GM04503 (cell line): ENCODE measurements around the gene LIPC.

Experiments used
- DNase-seq: peaks from one replicate; pipeline ENCODE4 v3.0.0-alpha.2; 2012; ENCODE audit warnings: low read depth

The LIPC gene

DNA sequence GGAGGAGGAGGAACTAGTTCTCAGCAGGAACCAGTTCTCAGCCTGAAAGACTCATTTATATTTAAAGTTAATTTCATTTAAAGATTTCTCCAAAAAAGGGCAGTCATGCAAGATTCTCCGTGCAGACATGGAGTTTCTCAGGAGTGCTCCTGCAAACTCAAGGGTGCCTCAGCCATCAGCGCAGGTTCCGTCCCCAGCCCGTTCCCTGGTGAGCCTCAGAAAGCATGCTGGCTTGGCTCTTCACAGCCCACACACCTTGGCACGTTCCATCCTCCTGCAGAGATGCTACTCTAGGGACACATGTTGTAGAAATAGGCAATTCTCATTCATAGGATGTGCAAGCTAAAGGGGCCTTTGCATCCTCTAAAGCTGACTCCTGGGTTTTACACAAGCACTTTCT is 123.0 kb downstream of the LIPC start:
- DNase-seq = no peak

DNA sequence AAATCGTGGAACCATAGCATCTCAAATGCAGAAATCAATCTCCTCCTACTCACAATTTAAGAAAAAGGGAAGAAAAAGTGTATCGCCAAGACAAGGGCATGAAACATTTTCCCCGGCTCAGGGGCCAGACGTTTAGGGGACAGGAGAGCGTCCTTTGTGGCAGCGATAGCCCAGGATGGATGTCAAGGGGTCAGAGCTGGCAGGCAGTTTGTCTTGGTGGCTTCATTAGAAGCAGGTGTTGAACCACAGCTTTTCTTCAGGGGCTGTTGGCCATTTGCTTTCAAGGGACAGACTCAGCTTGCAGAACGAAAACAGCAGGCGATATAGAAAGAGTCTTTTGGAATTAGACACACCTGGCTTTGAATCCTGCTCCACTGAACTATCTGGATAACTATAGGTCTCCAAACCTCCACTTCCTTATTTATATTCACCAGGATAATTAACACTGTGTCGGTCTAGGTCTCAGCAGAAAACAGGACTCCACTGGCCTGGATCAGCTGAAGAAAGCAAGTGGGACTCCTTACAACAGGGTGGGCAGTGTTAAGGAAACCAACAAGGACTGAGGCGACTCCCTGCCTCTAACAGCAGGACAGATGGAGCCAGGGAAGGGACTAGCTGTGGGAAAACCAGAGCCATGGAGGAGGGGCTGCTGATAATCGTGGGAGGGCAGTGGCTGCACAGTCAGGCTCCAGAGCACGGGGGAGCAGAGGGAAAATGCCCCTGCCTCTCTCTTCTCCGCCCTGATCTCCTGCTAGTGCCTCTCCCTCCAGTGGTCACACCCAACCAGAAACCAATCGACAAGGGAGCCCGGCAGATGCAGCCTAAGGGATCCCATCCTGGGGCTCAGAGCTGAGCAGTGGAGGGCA is 123.6 kb downstream of the LIPC start:
- no peak for DNase-seq

DNA sequence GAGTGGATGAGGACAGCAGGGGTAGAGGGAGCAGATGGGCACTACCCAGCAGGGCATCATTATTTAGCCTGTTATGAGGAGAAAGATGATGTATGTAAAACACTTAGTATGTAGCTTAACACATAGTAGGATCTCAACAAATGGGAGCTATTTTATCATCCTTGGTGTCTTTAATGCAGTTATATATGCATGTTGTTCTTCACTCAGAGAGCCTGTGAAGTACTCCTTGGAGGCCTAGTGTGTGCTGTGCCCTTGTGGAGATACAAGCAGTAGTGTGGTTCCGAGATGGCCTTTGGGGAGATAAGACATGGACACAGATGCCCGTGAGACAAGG is 124.2 kb downstream of the LIPC start:
- DNase-seq = no peak

DNA sequence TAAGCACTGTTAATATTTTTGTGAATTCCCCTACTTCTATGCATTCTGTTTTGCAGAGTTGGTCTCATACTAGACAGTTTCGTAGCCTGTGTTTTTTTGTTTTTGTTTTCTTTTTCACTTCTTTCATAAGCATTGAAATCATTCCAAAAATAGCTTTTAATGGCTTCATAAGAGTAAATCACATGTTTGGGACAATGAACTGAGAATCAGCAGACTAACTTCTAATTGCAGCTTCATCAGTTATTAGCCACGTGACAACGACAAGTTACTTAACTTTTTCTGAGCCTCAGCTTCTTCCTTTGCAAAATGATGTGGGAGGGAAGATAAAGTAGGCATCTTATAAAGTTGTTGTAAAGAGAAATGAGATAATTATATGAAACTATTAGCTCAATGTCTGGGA is 124.8 kb downstream of the LIPC start:
- DNase-seq = no peak

DNA sequence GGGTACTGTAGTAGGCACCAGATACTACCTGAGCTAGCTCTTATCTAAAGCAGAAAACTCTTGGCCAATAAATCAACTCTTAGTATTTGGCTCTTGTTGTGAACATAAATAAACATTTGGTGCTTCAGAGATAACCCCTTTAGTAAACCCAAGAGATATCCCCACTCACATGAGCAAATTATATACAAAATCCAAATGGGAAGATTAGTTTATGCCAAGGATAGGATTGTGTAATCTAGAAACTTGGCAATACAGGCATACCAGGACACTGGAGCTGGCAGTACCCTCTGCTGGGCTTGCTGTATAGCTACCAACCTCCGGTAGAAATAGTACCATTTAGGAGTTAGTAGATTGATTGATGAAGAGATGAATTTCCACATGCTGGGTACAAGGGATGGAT is 127.0 kb downstream of the LIPC start:
- DNase-seq = no peak

DNA sequence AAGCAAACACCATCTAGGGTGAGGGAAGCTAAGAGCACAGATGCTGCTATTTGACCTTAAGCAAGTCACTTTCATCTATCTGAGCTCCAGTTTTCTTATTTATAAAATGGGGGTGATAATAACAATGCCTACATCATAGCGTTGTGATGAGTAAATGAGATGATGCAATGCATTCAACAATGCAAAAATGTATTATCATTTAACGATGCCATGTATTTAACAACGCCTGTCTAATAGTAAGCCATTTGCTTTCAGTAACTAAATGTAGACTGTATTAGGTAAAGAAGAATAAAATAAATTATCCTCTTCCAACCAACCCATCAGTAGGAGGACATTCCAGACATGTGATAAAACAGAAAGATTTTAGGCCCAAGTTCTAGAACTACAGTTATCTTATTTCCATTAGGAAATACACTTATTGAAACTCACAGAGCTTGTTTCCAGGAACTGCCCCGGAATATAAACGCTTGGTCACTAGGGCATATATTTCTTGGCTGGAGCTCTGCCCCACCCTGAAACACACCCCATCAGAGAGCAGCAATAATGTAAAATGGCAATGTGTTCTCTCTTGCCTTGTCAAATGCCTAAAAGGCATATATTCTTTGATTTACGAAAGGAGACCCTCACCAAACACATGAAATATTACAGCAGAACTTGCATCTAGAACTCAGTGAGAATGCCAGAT is 128.3 kb downstream of the LIPC start:
- DNase-seq = no peak

DNA sequence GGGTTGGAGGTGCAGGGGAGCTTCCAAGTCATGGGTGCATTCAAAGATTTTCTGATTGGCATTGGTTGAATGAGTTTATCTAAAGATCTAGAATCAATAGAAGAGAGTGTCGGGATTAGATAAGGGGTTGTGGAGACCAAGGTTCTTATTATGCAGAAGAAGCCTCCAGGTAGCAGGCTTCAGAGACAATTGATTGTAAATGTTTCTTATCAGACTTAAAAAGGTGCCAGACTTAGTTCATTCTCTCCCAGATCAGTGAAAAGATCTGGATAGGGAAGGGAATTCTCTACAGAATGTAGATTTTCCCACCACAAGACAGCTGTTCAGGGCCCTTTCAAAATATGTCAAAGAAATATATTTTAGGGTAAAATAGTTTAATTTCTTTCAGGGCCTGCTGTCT is 129.5 kb downstream of the LIPC start:
- no peak for DNase-seq

DNA sequence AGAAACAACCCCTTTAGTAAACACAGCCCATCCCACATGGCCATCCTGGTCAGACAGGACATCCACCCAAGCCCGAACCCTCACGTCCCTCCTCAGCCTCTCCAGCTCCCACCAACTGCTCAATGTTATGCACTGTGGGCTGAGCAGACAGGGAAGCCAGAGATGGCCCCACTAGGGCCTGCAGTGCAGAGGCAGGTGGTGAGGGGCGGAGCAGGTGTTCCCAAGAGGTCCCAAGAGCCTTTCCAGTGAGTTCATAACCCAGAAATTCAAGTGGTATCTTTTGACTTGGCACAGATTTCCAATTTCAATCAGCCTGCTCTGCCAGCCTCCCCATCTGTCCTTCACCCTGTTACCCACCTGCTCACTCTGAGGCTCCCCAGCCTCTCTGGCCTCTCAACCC is 130.3 kb downstream of the LIPC start:
- no peak for DNase-seq

DNA sequence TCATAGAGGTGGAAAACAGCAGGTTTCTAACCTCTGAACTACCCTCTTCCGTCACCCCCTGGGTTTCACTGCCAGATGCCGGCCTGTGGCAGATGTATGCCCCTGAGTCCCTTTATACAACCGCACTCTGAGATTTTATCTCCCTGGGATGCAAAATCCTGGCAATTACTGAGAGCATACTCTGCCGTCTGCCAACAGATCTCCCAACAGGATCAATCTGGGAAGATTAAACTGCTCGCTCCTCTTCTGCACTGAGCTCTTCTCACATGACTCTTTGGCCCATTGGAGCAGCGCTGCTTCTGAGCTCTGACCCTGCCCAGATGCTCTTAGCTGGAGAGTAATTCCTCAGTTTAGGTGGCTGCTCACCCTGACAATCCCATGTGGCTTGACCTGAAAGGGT is 133.2 kb downstream of the LIPC start:
- no peak for DNase-seq

DNA sequence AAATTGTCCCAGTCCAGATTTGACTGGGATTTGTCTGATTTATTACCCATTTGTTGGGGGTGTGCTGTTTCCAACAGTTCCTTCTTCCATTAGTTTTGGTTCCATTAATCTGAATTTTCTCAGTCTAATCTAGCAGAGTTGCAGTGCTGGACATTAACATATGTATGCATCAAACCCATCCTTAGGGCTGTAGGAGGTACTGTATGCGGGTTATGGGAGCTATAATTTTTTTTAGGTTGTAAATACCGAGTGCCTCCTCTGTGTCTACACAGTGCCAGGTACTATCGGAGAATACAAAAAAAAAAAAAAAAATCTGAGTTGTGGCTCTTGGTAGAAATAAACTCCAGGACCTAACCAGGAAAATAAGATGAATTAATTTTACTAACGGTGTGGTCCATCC is 133.8 kb downstream of the LIPC start:
- DNase-seq = no peak

DNA sequence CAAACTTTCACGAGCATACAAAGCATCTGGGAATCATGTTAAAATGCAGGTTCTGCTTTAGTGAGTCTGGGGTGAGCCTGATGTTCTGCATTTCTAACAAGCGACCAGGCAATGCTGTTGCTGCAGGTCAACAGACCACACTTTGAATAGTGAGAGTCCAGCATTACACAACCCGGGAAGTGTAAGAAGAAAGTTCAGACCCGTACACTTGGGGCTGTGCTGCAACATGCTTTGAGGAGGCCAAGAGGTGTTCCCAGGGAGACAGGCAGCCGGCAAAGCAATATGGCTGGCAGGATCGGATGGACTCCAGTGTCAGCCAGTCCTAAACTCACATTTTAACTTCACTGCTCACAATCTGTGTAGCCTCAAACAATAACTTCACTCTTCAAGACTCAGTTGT is 134.2 kb downstream of the LIPC start:
- no peak for DNase-seq

DNA sequence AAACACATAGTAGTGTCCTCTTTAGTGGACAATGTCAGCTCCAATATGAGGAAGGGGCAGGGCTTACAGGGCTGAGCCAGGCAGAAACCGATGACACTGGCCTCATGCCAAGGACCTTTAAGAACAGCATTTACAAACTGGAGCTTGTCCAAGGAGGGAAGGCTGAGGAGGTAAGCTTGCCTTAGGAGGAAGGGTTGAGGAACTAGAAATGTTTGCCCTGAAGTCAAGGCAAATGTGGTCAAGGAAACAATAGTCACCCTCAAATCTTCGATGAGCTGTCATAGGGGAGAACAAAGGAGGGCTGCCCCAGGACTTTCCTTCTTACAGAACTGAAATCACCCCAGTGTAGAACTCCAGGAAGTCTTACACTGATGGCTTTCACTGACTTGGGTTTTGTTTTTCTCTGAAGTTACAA is 136.4 kb downstream of the LIPC start:
- no peak for DNase-seq

DNA sequence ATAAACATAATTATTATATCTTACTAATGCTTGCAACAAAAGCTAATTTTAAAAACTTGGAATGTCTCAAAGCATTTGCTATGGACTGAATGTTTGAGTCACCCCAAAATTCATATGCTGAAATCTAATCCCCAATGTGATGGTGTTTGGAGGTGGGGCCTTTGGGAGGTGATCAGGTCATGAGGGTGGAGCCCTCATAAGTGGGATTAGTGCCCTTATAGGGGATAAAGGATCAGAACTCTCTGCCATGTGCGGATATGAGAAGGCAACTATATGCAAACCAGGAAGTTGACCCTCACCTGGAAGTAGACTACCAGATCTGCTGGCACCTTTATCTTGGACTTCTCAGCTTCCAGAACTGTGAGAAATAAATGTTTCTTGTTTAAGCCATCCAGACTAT is 137.7 kb downstream of the LIPC start:
- DNase-seq = no peak

DNA sequence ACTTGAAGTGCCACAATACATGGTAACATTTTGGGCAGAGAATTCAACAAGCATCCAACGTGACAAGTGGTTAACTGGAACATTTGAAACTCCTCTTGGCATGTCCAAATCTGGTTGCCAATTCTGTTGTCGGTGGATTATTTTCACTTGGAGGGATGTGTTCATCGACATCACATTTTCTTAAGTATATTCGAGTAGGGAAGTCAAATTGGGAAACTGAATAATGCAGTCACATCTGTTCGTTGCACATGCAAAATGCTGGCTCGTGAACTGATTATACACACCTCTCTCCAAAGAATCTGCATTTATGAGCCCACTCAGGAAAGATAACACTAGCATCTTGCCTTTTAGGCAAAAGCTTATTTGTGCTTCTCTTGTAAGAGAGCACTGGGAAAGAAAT is 139.7 kb downstream of the LIPC start:
- DNase-seq = no peak

DNA sequence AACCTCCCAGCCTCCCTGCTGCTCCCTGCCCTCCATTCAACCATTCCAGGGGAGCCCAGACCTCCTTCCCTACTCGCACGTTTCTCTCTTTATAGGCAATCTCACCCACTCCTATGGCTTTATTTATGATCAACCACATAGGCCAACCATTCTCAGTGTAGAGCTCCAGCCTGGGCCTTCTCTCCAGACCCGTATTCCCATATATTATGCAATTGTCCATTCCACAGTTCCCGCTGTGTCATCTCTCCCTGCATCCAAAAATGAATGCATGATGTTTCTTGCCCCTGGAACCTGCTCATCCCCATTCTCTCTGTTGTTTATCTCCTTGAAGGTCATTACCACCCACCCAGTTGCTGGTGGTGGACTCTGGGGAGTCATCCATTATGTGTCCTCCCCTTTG is 140.7 kb downstream of the LIPC start:
- no peak for DNase-seq

DNA sequence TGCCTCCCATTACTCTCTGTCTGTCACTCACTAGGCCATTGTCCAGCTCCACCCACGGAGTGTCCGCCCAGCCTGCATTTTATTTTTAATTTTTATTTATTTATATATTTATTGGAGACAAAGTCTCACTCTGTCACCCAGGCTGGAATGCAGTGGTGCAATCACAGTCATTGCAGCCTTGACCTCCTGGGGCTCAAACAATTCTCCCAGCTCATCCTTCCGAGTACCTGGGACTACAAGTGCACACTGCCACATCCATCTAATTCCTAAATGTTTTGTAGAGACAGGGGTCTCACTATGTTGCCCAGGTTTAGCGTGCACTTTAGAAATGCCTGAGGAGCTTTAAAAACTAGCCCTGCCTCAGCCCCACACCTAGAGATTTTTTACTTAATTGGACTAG is 141.5 kb downstream of the LIPC start:
- no peak for DNase-seq

DNA sequence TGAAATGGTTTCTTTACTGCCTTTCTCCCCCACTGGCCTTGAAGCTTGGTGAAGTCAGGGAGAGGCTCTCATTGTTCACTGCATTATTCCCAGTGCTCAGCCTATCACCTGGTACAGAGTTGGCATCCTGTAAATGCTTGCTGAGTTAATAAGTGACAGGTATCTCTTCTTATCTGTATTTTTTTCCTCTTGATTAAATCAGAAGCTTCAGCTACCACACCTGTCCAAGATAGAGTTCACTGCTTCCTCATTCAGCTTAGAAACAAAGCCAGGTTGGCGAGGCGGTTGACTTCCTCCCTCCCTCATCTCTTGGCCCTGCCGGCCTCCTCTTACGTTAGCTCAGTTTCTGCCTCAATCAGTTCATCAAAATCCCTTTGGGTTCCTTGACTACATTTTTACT is 142.8 kb downstream of the LIPC start:
- DNase-seq = no peak

DNA sequence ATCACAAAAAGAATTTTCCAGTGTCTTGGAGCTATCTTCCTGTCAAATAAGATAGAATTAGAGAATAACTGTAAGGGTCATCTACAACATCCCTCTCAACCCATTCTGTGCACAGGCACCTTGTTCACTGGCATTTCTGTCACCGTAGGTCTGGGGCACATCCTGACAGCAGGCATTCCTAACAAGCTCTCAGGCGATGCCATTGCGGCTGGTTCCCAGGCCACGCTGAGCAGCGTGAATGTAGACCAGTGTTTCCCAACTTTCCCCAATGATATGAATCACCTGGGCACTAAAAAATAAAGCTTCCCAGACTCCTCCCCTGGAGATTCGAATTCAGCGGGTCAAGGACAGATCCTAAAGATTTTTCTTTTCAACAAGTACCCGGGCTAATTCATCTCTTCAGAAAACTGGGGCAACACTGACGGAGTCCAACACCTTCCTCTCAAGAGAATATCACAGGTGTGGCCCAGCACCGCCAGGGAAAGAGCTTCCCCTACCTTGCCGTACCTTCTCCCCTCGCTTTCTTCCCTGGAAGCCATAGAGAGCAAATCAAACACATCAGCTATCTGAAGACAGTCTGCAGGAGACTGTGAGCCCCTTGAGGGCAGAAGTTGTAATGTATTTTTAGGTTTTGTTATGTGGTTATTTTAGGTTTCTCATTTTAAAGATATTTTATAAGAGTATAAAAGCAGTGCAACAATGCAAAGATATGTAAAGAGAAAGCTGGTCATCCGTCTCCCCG is 143.4 kb downstream of the LIPC start:
- DNase-seq = no peak

DNA sequence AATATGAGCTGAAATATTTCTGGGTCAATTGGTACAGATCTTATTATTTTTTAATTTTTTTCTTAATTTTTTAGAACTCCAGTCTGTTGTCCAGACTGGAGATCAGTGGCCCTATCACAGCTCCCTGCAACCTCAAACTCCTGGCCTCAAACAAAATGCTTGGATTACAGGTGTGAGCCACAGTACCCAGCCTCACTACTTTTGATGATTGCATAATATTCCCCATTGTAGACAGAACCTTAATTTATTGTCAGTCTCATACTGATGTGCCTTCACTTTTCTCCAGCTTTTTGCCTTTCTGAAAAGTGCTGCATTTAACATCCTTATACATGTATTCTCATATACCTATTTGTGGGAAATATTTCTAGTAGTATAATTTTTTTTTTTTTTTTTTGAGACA is 144.9 kb downstream of the LIPC start:
- no peak for DNase-seq

DNA sequence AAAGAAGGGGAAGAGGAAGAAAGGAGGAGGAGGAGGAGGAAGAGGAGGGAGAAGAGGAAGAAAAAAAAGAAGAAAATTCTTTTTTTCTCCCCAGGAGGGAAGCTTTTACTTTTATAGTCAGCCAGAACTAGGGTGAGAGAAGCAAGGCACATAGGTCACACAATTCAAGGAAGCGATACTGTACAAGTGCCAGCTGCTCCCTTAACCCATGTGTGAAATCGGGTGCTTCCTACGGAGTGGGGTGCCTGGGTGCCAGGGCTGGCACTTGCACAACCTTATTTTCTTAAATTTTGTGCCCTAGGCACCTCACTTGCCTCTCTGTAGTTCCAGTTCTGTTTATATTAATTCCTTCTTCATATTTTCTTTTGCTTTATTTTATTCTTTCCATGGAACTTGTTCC is 150.4 kb downstream of the LIPC start:
- no peak for DNase-seq

DNA sequence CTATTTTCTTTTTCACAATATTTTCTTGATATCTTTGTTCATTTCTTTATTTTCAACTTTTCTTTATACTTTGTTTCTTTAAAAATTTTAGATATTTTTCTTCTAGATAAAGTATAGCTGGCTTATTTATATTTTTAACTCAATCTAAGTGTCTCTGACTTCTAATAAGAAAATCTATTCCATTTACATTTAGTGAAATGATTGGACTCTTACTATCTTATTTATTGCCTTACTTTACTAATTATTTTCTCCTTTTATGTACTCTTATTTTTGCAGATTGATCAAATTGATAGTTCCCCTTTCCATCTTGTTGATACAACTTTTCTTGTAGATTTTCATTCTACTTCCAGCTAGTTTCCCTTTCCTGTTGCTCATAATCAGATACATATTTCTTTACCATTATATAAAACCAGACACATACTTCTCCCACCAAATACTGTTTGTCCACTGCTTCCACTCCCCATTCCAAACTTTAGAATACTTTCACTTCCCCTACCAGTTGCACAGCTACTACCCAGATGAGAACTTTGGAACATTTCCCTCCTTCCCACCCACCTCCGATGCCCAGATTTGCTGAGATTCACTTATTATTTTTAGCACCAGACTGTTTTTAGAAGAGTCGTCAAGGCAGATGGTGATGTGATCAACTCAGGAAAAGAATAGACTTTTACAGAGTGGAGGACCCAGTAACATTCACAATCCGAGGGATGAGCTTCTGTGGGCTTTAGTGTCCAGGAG is 151.5 kb downstream of the LIPC start:
- no peak for DNase-seq

DNA sequence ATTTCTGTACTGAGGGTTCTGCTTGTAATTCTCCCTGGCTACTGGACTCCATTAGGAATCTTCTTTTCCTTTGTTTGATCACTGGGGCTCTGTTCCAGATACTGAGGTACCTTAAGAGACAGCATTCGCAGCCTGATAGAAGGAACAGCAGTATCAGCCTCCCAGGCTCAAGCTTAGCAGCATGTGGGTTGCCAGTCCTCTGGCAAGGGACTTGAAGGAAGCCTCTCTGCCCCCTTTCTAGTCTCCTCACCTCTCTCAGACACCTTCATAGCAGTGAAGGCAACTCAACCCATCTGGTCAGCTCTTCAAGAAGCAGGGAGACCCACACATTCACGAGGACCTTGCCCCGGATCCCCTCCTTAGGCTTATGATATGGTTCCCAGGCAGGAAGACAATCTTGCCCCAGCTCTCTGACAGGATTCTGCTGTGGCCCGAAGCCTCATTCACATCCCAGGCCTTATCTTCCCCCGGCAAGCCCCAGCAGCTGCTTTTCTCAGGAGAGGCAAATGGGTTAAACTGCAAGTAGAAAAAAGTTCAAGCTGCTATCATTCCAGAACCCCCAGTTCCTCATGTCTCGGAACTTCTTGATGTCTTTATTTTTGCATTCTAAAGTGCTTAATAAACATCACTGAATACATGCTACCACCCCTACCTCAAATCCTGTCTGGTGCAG is 153.1 kb downstream of the LIPC start:
- DNase-seq = no peak
